Stimulated activated CD8-positive, alpha-beta memory T cell treated with anti-CD3 and anti-CD28 coated beads, Interleukin-2, amount 100 ng/mL, for 48 hours (primary cell): Measurements from ENCODE around the gene HSF2BP.
"Not testable (repeated sequence)": the region's sequence is repeated elsewhere in the genome, so short reads cannot be mapped to it uniquely, and the experiment has no call there.

Experiments used
- DNase-seq, 2 donors: peaks; one replicate each; pipeline ENCODE4 v3.0.0-alpha.2; 2020; ENCODE audit warnings: low read depth in 2 of 2

HSF2BP gene

DNA sequence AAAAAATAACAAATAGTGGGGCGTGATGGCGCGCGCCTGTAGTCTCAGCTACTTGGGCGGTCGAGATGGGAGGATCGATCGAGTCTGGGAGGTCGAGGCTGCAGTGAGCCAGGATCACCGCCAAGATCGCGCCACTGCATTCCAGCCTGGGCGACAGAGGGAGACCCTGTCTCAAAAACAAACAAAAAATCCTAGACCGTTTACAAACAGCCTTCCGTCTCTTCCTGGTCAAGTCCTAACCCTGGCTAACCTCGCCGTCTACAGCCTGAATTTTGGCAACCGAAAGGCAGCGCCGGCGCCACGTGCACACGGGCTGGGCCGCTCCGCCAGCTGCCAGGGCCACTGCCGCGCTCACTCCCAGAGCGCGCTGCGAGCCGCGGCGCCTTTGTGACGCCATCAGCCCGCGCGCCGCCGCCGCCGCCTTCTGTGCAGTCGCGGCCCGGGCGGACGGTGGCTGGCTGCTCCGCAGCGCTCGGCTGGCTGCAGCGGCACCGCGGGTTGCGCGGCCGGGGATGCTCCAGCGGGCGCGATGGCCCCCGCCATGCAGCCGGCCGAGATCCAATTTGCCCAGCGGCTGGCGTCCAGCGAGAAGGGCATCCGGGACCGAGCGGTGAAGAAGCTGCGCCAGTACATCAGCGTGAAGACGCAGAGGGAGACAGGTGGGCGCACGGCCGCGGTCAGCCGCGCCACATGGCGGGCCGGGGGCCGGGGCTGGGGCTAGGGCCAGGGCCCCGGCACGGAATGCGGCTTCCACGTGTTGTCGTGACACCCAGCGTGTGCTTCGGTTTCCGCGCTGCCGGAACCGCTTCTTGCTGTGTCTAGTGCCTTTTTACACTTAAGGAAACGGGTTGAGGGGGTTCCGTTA, at the start of gene HSF2BP, which contains the start of gene RRP1B:
HSF2BP (minus strand) TSS at position 353 of the 865 bp plus-strand sequence. CDS start 1,392 bp downstream, outside the sequence.
RRP1B (plus strand) TSS at position 425 of the 865 bp plus-strand sequence; CDS start at position 530, 105 bp downstream.
- DNase-seq: peak; percentile 72 to 78

DNA sequence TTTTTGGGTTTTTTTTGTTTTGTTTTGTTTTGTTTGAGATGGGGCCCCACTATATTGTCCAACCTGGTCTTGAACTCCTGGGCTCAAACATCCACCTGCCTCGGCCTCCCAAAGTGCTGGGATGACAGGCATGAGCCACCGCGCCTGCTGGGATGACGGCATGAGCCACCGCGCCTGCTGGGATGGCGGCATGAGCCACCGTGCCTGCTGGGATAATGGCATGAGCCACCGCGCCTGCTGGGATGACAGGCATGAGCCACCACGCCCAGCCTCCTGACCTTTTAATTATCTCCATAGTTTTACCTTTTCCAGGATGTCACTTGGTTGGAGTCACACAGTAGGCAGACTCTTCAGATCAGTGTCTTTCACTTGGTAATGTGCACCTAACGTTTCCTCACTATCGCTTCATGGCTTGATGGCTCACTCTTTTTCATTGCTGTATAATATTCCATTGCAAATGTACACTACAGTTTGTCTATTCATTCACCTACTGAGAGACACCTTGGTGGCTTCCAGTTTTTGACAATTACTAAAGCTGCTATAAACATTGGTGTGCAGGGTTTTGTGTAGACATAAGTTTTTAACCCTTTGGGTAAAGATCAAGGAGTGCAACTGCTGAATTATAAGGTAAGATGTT, 49.6 kb upstream of the HSF2BP start:
- DNase-seq: no peak

DNA sequence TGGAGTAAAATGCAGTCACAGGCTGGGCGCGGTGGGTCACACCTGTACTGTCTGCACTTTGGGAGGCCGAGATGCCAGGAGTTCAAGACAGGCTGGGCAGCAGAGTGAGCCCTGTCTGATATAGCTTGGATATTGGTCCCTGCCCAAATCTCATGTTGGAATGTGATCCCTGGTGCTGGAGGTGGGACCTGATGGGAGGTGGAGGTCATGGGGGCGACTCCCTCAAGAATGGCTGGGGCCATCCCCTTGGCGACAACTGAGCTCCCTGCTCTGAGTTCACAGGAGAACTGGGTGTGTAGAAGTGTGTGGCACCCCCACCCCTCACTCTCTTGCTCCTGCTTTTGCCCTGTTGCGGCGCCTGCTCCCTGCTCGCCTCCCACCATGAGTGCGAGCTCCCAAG, 48.2 kb upstream of the HSF2BP start:
- no peak for DNase-seq

DNA sequence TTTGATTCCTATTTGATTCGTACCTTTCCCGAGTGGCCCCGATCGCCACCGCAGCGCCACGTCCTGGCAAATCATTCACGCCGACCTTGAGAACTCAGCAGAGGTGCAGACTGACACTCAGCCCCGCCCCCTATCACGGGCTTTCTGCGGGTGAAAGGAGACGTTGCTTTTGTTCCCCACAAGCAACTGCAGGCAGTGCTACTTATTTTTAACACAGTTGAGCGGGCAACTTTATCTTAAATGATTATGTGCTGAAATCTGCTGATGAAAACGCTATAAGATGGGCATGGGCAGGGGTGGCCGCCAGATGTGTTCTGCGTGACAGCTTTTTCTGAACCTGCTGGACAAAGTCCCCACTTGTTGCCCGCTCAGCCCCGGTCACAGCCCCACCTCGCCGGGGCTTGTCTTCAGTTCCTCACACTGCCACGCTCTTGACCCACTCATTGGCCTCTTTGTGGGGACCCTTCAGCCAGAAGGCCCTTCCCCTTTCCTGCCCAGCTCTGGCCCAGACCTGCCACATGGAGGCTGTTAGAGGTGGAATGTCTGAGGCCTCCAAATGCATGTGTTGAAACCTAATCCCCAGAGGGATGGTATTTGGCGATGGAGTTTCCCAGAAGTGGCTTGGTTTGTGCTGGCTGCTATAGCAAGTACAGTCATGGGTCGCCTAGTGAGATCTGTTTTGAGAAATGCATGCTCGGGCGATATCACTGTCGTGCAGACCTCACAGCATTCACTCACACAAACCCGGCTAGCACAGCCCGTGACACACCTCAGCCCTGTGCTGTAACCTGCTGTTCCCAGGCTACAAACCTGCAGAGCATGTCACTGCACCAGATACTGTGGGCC, 44.0 kb upstream of the HSF2BP start:
- peak in 1 of 2 donors; percentile 17 for DNase-seq

DNA sequence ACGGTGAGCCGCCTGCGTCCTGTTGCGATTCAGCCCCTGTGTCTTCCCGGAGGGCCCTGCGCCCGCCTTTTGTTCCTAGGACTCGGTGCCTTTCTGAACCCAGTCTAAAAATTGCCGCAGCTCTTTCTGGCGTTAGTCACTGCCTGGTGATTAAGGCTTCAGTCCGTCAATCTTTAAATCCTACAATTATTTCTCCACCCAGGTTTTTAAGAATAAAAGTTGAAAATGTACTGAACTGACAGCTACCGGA, 43.4 kb upstream of the HSF2BP start:
- no peak for DNase-seq

DNA sequence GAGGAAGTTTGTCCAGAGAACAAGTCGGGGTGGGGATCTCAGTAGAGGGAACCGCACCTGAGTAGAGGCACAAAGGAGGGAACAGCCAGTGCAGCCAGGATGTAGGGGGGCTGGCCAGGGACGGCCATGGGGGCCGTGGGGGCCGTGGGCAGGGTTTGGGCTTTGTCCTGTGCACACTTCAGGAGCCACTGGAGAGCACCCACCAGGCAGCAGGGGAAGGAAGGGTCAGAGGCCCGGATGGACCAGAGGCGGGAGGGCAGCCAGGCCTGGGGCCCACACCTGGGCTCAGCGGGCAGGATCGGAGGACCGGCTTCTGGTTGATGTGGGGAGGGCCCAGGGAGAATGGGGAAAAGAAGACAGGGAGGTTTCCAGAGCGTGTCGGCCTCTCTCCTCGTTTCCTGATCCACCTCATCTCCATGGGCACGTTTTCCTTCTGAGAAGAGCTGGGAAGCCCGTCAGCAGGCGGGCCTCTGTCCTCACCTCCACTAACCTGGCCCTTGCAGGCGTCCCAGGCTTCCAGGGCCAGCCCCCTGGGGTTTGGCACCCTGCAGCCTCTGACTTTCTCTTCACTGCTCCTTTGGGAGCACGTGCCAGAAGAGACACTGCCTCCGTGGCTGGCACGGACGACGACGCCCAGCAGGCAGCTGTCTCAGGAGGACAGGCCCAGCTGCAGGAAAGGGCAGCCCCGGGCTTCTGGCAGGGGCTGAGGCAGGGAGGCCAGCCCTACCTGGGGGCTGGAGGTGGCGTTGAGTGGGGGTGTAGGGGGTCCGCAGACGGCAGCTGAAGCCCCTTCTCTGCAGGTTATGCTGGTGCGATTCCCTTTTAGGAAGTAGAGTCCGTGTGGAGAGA, 42.9 kb upstream of the HSF2BP start:
- DNase-seq: no peak

DNA sequence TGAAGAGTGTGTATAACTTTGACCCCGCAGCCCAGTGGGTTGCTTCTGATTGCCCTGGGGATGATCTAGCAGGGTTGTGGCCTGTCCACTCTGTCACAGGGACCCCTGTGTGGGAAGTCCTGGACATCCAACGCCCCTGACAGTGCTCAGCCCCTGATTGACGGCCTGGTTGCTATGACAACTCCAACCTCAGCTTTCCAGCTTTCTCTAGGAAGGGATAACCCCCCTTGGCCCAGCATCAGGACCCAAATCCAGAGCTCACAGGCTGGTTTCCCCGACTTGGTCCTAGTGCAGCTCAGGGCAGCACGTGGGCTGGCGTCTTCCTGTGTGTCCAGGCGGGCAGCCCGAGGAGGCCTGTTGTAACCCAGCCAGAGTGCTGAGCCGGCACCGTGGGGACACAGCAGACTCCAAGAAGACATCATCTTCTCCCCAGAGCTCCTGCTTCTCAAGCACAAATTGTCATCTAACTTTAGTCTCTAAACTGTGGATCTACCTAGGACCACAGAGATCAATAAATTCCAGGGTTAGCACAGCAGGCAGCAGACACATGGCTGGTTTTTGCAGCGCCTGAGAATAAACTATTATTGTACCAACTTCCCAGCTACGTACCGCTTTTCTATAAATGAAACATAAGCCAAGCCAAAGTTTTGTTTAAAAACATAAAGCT, 40.8 kb upstream of the HSF2BP start:
- no peak for DNase-seq

DNA sequence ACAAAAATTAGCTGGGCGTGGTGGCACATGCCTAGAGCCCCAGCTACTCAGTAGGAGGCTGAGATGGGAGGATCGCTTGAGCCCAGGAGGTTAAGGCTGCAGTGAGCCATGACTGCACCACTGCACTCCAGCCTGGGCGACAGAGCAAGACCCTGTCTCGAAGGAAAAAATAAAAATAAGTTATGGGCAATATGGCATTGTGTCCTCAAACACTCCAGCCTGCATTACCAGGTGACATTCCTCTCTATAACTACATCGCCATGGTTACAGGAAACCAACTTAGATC, 40.1 kb upstream of the HSF2BP start:
- not testable (repeated sequence) for DNase-seq

DNA sequence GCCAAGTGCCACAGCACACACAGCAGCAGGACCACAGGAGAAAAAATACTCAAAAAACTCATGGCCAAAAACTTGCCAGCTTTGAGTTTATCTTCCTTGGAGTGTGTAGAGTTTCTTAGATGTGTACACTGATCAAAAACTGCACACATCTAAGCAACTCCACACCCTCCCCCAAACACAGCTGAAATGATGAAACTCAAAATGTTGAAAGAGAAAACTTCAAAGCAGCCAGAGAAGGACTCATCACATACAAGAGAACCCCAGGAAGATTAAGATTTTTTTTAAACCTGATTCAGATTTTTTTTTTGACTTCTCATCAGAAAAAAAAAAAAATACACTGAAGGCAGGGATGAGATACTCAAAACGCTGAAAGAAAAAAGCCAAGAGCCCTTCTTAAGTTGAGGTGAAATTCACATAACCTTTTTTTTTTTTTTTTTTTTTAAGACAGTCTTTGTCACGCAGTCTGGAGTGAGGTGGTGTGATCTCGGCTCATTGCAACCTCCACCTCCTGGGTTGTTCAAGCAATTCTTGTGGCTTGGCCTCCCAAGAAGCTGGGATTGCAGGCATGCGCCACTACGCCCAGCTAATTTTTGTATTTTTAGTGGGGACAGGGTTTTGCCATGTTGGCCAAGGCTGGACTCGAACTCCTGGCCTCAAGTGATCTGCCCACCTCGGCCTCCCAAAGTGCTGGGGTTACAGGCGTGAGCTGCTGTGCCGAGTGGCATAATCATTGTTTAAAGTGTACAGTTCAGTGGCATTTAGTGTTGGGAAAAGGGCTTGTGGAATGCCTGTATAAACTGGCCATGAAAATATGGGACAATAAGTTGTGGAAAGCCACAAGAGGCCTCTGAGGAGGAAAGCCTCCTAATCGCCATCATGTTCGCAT, 38.7 kb upstream of the HSF2BP start:
- no peak for DNase-seq

DNA sequence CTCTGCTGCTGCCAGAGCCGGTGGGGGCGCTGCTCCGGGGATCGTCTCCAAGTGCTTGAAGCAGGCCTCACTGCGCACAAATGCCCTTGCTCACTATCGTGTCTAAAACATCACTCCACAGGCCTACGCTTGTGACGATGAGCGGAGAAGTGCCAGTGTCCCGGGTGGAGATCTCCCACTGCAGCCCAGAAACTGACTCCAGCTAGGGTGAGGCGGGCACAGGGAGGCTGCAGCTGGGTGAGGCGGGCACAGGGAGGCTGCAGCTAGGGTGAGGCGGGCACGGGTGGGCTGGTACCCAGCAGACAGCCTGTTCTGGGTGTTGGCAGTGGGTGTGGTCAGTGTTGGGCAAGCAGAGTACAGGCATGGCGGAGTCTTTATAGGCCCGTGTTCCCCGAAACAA, 36.9 kb upstream of the HSF2BP start:
- no peak for DNase-seq

DNA sequence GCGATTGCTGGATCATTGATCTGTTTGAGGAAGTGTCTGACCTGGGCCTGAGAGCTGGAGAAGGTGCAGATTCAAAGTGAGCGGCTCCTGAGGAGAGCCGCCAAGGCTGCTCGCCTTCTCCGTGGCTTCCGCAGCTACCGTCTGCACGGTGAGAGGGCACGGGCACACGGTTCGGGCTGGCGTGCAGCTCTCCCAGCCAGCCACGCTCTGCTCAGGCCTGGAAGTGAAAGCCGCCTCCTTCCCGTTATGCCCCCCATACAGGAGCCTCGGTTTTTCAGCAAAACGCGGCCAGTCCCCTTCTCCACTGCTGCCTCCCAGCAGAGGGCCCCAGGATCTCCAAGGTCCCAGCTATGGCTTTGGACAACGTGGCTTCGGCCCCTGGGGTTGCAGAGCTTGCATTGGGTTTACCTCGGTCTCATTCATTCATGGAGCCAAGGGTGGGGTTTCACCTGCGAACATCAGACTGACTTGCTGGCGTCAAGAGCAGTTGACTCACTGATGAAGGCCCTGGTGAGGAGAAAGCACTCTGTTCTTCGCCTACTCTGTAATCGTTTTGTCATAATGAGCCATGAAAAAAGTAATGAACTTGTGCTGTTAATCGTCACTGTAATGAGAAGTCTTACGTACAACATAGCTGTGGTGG, 35.3 kb upstream of the HSF2BP start:
- DNase-seq: no peak

DNA sequence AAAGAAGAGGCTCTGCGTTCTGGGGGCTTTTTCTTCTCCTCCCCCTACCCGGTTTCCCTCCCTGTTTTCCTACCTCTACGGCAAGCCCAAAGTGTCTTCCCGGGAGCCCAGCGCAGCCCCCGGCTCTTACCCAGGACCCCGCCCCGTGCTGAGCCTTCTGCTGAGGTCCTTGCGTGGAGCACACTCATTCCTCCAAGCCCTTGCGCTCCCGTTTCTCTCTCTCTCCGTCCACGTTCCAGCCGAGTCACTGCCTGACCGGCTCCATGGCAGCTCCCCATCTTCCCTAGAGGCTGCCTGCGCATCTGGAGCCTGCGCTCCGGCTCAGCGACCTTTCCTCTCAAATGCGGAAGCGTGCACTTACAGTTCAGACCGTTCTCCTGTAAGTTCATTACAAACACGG, 34.7 kb upstream of the HSF2BP start:
- DNase-seq: no peak

DNA sequence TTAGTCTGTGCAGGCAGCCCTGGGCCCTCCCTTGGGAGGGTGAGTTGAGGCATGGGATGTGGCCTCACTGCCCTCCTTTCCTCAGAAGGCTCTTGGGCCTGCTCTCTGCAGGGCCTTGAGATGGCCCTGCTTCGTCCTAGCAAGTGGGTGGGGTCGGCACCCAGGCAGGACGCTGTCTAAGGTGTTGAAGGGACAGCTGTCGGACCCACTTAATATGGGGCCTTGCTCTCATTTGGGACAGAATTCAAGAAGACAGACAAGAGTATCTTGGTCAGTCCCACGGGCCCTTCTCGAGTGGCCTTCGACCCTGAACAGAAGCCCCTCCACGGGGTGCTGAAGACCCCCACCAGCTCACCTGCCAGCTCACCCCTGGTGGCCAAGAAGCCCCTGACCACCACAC, 33.7 kb upstream of the HSF2BP start:
- no peak for DNase-seq

DNA sequence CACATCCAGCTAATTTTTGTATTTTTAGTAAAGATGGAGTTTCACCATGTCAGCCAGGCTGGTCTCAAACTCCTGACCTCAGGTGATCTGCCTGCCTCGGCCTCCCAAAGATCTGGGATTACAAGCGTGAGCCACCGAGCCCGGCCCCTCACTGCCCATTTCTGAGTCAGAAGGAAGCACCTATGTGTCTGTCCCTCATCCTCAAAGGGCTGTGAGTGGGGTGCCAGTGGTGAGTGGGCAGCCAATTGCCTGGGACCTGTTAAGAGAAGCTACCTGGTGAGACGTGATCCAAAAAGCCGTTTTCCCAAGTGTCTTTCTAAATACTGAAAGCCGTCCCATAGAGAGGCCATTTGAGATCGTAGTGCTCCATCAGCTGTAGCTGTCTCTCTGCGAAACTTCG, 32.5 kb upstream of the HSF2BP start:
- no peak for DNase-seq

DNA sequence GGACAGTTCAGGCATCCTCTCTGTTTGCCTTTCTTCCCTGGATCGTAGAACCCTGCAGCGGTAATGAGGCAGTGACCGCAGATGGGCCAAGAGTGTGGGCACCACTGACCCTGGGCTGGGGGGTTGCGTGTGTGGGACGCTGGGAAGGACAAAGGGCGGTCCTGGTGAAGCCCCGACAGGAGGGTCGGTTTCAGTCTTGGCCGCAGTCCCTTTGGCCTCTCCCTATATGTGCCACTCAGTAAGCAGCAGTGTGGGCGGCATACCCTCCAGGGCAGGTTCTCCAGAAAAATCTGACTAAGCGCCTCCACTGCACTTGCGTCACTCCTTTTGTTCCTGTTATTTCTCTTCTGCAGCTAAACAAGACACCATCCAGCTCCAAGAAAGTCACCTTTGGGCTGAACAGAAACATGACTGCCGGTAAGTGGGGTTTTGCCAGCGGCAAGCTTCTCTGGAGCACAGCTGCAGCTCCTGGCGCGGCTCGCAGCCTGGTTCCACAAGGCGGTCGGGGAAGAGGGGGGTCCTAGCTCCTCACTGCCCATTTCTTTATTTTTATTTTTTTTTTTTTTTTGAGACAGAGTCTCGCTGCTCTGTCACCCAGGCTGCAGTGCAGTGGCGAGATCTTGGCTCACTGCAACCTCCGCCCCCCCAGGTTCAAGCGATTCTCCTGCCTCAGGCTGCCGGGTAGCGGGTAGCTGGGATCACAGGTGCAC, 32.0 kb upstream of the HSF2BP start:
- DNase-seq: no peak

DNA sequence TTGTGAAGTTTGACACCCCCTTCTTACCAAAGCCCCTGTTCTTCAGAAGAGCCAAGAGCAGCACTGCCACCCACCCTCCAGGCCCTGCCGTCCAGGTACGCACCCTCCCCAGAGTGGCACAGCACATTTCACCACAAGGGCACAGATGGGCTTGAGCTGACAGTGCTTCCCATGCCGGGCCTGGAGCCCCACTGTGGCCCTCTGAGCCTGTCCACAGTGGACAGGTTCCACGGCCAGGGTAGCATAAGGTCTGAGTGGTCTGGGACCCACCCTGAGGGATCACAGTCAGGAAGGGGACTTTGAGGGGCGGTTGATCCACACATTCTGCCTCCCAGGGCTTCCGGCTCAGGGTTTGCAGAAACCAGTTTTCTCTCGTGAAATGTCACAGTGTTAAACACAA, 31.1 kb upstream of the HSF2BP start:
- no peak for DNase-seq

DNA sequence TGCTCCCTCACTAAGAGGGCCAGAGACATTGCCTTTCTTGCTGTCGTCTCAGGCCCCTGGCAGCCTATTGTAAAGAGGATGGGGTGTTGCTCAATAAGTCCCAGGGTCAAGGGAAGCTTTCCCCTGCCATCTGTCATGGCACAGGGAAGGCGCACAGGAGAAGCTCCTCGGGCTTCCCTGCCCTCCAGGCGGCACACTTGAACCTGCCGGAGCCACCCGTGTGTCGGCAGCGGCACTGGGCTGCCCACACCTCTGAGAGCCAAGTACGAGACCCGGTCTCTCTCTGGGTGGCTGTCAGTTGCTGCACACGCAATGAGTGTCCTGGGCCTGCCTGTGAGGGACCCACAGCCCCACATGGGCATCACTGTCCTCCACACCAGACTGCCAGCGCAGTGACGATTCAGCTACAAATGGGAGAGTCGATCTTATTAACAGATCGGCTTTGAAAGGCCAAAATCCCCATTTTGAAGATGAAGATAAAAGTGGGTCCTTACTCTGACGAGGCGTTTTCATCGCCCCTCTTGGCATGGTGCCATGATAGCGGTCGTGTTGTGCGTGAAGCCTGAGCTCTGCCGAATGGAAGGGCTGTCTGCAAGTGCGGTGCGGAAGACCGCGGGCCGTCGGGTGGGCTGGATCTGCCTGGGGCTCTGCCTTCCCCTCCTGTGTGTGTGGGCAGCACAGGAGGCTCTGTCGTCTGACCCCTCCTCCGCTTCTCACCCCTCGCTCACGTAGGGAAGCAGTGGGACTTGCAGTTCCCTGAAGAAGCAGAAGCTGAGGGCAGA, 30.5 kb upstream of the HSF2BP start:
- DNase-seq: no peak

DNA sequence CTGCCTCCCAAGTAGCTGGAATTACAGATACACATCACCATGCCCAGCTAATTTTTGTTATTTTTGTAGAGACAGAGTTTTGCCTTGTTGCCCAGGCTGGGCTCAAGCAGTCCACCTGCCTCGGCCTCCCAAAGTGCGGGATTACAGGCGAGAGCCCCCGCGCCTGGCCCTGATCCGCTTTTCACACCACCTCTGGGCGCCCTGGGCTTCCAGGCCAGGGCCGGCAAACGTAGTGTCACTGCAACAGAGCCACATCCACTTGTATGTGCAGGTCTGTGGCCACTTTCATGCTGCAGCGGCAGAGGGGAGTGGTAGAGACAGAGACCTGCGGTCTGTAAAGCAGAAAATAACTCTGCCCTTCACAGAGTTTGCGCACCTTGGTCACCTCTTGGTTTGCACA, 29.6 kb upstream of the HSF2BP start:
- no peak for DNase-seq
